ENCODE results near the gene PIGQ. TPM values are rescaled to one million over a fixed set of nuclear protein-coding genes. Genes with fewer than 3 reads are reported as not detected.
A peak's percentile ranks its signal among the peaks of the same experiment; 100 is the strongest.

The PIGQ gene
- total RNA-seq, 1 experiment from 2014 or later = 16.7 TPM

DNA sequence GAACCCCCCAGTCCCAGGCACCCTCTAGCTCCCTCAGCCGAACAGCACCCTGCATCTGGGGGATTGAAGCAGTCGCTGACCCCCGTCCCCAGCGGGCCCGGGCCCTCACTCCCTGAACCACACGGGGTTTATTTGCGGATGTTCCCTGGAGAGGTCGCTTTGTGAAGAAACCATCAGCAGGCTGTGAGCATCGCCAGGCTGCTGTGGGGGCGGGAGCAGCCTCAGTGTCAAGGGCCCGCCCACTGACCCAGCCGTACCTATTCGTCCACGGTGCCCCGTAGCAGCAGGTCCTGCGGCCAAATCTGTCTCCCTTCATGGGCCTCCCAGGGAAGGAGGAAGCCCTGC is 13.7 kb downstream of the PIGQ start:
- no peak for DNase-seq (ENCODE audit: extremely low read depth, low read depth)

- DNase-seq (ENCODE audit: extremely low read depth, low read depth) = no peak
These were observed 14.2 kb downstream of the PIGQ start for GRCh38 chr16:583815-584591.

GRCh38 chr16:585351-585750 is 15.6 kb downstream of the PIGQ start:
- no peak for DNase-seq (ENCODE audit: extremely low read depth, low read depth)

DNA sequence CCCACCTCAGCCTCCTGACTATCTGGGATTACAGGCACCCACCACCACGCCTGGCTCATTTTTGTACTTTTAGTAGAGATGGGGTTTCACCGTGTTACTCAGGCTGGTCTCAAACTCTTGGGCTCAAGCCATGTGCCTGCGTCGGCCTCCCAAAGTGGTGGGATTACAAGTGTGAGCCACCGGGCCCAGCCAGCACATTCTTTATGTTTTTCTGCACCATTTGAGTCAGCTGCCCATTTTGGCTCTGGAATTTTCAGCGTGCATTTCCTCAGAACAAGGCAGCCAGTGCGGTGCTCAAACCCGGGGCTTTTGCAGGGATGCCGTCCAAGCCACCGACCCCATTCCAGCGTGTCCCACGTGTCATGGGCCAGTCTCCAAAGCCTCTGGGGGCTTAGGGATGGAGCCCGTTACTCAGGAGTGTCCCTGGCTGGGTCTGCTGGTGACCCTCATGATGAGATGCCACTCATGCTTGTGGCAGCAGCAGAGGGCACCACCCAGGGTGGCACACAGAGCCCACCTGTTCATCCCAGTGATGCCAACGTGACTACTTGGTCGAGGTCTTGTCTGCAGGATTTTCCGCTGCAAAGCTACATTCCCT is 16.4 kb downstream of the PIGQ start:
- DNase-seq (ENCODE audit: extremely low read depth, low read depth) = no peak

DNA sequence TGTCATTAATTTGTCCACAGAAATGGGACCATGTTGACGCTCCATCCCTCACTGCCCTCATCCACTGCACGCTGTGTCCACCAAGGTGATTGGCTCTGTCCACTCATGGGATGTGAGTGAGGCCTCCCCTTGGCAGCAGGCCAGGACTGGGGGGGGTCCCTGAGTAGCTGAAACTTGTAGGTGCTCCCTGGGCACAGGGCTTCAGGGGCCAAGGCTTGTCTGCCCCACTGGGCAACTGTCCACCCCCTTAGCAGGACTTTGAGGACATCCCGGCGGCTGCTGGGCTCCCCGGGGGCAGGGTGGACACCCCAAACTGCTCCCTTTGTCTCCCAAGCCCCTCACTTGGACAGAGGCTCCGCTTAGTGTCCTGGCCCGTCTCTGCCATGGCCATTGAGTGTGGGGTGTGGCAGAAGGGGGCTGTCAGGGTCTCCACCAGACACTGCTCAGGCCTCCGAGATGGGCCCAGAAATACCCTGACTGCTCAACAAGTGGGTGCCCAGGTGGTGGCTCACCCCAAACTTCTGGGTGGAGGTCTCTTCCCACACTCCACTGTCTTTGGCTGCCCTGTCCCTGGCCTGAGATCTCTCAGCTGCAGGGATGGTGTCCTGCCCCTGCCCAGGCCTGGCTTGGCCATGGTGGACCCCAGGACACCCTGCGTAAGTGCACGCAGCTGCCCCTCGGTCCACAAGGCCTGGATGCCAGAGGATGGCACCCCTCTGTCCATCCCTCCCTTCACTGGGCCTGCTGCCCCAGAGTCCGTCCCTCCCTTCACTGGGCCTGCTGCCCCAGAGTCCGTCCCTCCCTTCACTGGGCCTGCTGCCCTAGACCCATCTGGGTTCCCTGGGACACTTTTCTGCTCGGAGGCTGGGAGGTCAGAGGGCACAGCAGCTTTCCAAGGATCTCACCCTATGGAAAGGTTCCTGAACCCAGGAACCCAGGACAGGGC is 17.1 kb downstream of the PIGQ start:
- no peak for DNase-seq (ENCODE audit: extremely low read depth, low read depth)

- DNase-seq (ENCODE audit: extremely low read depth, low read depth) = no peak
These were observed 18.8 kb downstream of the PIGQ start for GRCh38 chr16:588639-588888.

DNA sequence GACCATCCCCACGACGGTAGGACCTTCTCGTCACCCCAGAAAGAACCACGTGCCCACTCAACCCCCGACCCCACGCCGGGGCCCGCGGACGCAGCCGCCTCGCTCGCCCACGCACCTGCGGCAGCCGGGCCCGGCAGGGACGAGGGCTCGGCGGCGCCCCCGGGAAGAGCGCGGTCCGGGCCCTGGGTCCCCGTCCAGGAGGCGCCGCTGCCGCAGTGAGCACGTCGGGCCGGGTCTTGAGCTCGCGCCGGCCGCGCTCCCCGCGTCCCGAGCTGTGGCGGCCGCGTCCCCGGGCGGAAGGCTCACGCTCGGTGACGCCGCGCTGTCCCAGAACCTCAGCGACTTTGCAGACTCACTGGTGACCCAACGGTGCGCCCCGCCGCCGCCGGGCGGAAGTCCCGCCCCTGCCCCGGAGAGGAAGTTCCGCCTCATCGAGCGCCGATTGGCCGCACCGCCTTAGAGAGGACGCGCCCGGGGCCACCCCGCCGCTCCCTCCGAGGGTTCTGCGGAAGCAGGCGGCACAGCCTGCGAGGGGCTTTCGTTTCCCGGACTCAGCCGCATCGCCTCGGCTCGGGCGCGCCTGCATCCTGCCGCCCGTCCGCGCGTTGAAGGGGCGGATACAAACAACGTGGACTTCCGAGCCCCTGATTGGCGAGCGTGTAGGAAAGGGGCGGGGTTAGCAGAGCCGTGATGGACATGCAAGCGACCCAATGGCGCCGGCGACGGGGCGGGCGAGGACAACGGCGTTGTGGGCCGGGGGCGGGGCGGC is 19.3 kb downstream of the PIGQ start:
- DNase-seq (ENCODE audit: extremely low read depth, low read depth) = peak; percentile 94

GRCh38 chr16:589658-590187 is 20.0 kb downstream of the PIGQ start, which contains the start of gene RAB40C:
TSS of gene RAB40C (plus strand) at chr16:590066. CDS start at chr16:590292, 226 bp downstream.
- DNase-seq (ENCODE audit: extremely low read depth, low read depth) = peak; percentile 96

GRCh38 chr16:590188-590814 is 20.5 kb downstream of the PIGQ start:
- DNase-seq (ENCODE audit: extremely low read depth, low read depth) = no peak

DNA sequence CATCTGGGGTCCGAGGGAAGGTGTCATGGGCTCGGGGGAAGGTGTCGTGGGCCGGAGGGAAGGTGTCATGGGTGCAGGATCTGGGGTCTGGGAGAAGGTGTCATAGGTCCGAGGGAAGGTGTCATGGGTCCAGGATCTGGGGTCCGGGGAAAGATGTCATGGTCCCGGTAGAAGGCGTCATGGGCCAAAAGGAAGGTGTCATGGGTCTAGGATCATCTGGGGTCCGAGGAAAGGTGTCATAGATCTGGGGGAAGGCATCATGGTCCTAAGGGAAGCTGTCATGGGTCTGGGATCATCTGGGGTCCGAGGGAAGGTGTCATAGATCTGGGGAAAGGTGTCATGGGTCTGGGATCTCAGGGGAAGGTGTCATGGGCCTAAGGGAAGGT is 21.0 kb downstream of the PIGQ start:
- no peak for DNase-seq (ENCODE audit: extremely low read depth, low read depth)

DNA sequence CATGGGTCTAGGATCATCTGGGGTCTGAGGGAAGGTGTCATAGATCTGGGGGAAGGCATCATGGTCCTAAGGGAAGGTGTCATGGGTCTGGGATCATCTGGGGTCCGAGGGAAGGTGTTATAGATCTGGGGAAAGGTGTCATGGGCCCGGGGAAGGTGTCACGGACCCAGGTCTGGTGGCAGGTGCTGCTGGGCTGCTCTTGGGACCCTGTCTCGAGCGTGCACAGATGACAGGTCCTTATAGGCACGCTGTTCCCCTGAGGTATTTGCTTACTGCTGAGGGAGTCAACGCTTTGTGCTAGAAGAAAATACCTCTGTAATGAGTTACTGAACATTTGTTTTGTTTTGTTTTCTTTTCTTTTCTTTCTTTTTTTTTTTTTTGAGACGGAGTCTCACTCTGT is 21.5 kb downstream of the PIGQ start:
- DNase-seq (ENCODE audit: extremely low read depth, low read depth) = no peak

GRCh38 chr16:591892-592517 is 22.2 kb downstream of the PIGQ start:
- no peak for DNase-seq (ENCODE audit: extremely low read depth, low read depth)

DNA sequence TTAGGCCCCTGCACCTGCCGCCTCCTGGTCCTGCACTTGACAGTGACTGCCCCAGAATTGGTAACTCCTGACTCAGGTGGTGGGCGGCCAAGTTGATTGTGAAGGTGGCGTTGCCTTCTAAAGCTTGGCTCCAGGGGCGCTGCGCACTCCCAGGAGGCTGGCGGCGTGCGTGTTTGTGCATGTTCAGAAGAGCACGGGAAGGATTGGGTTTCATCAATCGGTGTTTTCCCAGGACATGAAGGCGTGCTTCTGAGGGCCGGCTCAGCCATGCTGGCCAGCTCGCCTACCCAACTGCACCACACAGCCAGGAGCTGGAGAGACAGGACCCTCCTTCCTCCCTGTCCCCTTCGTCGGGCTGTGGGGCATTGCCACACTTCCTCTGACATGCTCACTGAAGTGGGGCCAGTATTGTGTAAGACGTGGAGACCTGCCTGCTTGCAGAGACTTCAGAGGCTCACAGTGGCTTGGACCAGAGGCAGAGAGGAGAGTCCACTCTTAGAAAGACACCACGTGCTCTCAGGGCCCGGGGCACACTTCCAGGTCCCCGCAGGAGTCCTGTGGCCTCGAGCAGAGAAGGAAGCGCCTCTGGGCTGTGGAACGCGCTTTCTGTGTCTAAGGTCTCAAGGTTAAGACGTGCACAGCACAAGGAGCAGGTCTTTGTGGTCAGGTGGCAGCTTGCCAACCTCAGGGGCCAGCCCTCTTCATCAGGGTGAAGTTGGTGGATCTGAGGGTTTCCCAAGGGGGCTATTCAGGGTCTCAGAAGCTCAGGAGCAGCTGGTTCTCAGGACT is 22.9 kb downstream of the PIGQ start:
- no peak for DNase-seq (ENCODE audit: extremely low read depth, low read depth)

DNA sequence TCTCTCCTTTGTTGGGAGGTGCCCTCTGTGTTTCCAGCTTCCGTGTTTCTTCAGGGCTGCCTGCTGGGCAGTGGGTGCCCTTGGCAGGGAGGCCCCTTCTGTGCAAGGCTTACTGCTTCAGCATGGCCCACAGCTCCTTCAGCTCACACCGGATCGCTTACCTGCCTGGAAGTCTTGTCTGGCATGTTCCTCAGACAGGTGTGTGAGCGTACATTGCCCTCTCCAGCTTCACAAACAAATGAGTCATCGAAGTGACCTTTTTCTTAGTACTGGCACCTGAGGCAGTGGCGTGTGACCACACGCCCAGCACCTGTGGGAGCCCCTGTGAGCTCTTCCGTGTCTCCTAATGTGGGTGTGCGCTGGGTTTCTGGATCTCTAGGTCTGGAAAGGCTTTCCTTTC is 23.6 kb downstream of the PIGQ start:
- no peak for DNase-seq (ENCODE audit: extremely low read depth, low read depth)

DNA sequence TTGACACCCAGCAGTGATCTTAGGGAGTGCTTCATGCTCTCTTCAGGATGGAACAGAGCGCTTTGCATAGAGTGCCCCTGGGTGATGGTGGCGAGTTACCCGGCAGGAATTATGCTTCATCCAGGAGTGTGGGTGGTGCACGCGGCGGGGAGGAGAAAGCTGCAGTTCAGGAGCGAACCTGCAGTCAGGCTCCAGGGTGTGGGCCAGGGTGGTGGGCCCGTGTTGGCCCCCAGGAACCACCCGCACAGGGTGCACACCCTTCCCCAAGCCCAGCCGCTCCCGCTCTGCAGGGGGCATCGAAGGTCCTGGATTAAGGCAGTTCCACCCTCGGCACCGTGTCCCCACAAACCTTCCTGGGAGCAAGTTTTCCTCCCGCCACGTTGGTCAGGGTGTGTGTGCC is 24.0 kb downstream of the PIGQ start:
- DNase-seq (ENCODE audit: extremely low read depth, low read depth) = no peak

- DNase-seq (ENCODE audit: extremely low read depth, low read depth) = no peak
These were observed 25.3 kb downstream of the PIGQ start for GRCh38 chr16:595094-595528.

DNA sequence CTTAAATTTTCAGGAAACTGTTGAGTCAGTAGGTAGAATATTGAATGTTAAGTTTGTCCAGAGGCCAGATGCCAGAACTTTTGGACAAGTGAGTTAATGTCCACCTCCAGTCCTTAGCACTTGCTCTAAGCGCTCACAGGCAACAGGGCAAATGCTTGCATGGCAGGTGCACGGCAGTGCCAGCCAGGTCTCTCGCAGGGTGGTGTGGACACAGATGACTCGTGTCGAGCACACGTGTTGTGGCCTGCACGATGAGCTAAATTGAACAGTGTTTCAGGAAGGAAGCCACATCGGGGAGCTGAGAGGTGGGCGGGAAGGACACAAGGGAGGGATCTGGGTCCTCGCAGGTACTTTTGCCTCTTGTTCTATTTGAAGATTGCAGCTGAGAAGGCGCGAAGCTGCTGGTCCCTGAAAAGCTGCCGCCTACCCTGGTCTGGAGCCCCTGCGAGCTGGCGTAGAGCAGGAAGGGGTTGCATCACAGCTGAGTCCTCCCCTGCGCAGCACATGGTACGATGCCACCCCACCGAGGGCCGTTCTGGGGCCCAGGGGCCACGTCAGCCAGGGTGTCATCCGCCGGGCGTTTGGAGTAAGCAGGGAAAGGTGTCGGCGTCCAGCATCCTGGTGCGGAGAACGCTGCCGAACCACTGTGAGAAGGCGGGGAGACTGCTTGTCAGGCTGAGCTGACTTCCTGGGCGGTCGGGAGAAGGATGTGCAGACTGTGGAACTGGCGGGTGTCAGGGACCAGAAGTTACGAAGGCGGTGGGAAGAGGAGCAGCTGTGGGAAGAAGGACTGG is 26.4 kb downstream of the PIGQ start:
- DNase-seq (ENCODE audit: extremely low read depth, low read depth) = no peak

DNA sequence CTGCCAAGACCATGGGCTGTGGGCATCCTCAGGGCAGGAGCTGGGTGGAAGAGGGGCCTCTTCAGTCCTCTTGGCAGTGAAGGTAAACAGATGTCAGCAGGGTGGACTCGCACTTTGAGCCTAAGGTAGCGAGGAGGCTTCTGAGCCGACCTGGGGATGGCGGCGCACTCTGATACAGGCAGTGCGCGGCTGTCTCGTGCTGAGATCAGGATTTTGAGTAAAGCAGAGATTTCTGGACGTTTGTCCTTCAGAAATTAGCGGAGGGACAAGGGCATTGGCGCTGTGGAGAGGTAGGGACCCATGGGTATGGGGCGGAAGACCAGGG is 26.9 kb downstream of the PIGQ start:
- no peak for DNase-seq (ENCODE audit: extremely low read depth, low read depth)
